PFSK-1 (cell line): ENCODE results near the gene SIX1.

Experiments
- POLR2AphosphoS5 ChIP-seq: IDR thresholded peaks from 2 replicates; pipeline ENCODE4 v1.6.1; 2012; ENCODE audit warnings: low read depth, mild to moderate bottlenecking, control low read depth, low read length, moderate library complexity
- REST ChIP-seq, 2 experiments: IDR thresholded peaks; 2 replicates each; pipeline versions ENCODE4 v1.6.1 to v1.8.0; 2011 to 2012; ENCODE audit warnings: low read depth in 2 of 2, low read length in 2 of 2, control low read depth in 1 of 2, inconsistent platforms in 1 of 2, mild to moderate bottlenecking in 1 of 2, moderate library complexity in 1 of 2; ENCODE audit not compliant: insufficient read depth in 1 of 2

GRCh38 chr14:60641742-60642269 lies 7.5 kb downstream of the SIX1 start:
- TF ChIP-seq POLR2AphosphoS5 (no peak), REST (IDR thresholded peaks at IDR 0.05; ENCODE audit: insufficient read depth in 1 of 2, low read depth in 2 of 2, low read length in 2 of 2) (no peak)
